ENCODE results near the gene VMA21.

VMA21 gene

GRCh38 chrX:151396825-151397740 is at the start of gene VMA21:
TSS of gene VMA21 (plus strand) at chrX:151397206. CDS start at chrX:151397309, 103 bp downstream.
- no peak for FAIRE-seq

GRCh38 chrX:151359341-151359740 is 37.7 kb upstream of the VMA21 start:
- FAIRE-seq: no peak

GRCh38 chrX:151359931-151360871 is 36.8 kb upstream of the VMA21 start:
- no peak for FAIRE-seq

GRCh38 chrX:151363316-151363715 is 33.7 kb upstream of the VMA21 start:
- FAIRE-seq: no peak

GRCh38 chrX:151365579-151365978 is 31.4 kb upstream of the VMA21 start:
- no peak for FAIRE-seq

GRCh38 chrX:151370906-151371305 is 26.1 kb upstream of the VMA21 start:
- FAIRE-seq: no peak

- no peak for FAIRE-seq
Observed at GRCh38 chrX:151384807-151385206, 12.2 kb upstream of the VMA21 start.

GRCh38 chrX:151386838-151387459 is 10.1 kb upstream of the VMA21 start:
- FAIRE-seq: no peak

GRCh38 chrX:151391722-151392121 is 5.3 kb upstream of the VMA21 start:
- FAIRE-seq: no peak

GRCh38 chrX:151393514-151393913 is 3.5 kb upstream of the VMA21 start:
- FAIRE-seq: no peak

- FAIRE-seq: no peak
Observed at GRCh38 chrX:151396042-151396824, 773 bp upstream of the VMA21 start.

- no peak for FAIRE-seq
Observed at GRCh38 chrX:151397741-151398070, 700 bp downstream of the VMA21 start.

GRCh38 chrX:151398346-151398745 is 1.3 kb downstream of the VMA21 start:
- FAIRE-seq: no peak

GRCh38 chrX:151402719-151403390 is 5.8 kb downstream of the VMA21 start:
- FAIRE-seq: no peak

GRCh38 chrX:151416579-151416978 is 19.6 kb downstream of the VMA21 start:
- no peak for FAIRE-seq

- FAIRE-seq: no peak
Observed at GRCh38 chrX:151419782-151420181, 22.8 kb downstream of the VMA21 start.

- FAIRE-seq: no peak
Observed at GRCh38 chrX:151424505-151424904, 27.5 kb downstream of the VMA21 start.

- no peak for FAIRE-seq
Observed at GRCh38 chrX:151448509-151448908, 51.5 kb downstream of the VMA21 start.

GRCh38 chrX:151458824-151459223 is 61.8 kb downstream of the VMA21 start:
- FAIRE-seq: no peak
